Progenitor cell of endocrine pancreas (in vitro differentiated cells): ENCODE results near the gene SPATA2. TPM values are rescaled to one million over a fixed set of nuclear protein-coding genes. Genes with fewer than 3 reads are reported as not detected.

Source experiments
- DNase-seq: peaks from one replicate; pipeline ENCODE4 v3.0.0; 2021; ENCODE audit warnings: low spot score; ENCODE audit not compliant: unreplicated experiment
- H3K27ac Mint-ChIP-seq: 2 replicates; pipeline ENCODE4 v1.8.0; 2021; ENCODE audit warnings: mild to moderate bottlenecking, moderate library complexity, mixed read lengths
- H3K27me3 Mint-ChIP-seq: 2 replicates; pipeline ENCODE4 v1.8.0; 2021; ENCODE audit warnings: mixed read lengths
- H3K36me3 Mint-ChIP-seq: 2 replicates; pipeline ENCODE4 v1.8.0; 2022; ENCODE audit warnings: mixed read lengths; ENCODE audit not compliant: insufficient read depth
- H3K4me1 Mint-ChIP-seq: 2 replicates; pipeline ENCODE4 v1.8.0; 2021; ENCODE audit warnings: low read depth, mixed read lengths
- H3K4me3 Mint-ChIP-seq: 2 replicates; pipeline ENCODE4 v1.8.0; 2021; ENCODE audit warnings: low read depth, mild to moderate bottlenecking, moderate library complexity, mixed read lengths
- H3K9me3 Mint-ChIP-seq: 2 replicates; pipeline ENCODE4 v1.8.0; 2021; ENCODE audit warnings: low read depth, mixed read lengths
- CTCF ChIP-seq: fragments of 200-600 bp; sonication (generic); IDR thresholded peaks from one replicate; pipeline ENCODE4 v1.5.0; 2021; ENCODE audit warnings: antibody characterized with exemption, mild to moderate bottlenecking; ENCODE audit not compliant: unreplicated experiment
- total RNA-seq: library from RNA; stranded (reverse); gene quantifications from 2 replicates; pipeline ENCODE4 v1.2.1, GENCODE V29; 2021

The SPATA2 gene
- total RNA-seq, 1 donor from 2014 or later: 9.5 TPM

- H3K4me3 Mint-ChIP-seq: no peak overlapping the region
- H3K9me3 Mint-ChIP-seq: no peaks in the 10 kb centered on the region
- H3K36me3 Mint-ChIP-seq: peaks cover 1% of the 10 kb centered on the region
- H3K27me3 Mint-ChIP-seq: no peaks in the 10 kb centered on the region
- DNase-seq: no peak
- H3K27ac Mint-ChIP-seq: peak overlapping the region; percentile 52
- peaks cover 24% of the 10 kb centered on the region for H3K4me1 Mint-ChIP-seq
- TF ChIP-seq CTCF: no peak
These were observed 24.6 kb downstream of the SPATA2 start for GRCh38 chr20:49890471-49891361.

GRCh38 chr20:49889935-49890333 lies 25.4 kb downstream of the SPATA2 start:
- no peak overlapping the region for H3K27ac Mint-ChIP-seq
- peak; percentile 37 for TF ChIP-seq CTCF
- no peaks in the 10 kb centered on the region for H3K9me3 Mint-ChIP-seq
- no peak for DNase-seq
- peaks cover 1% of the 10 kb centered on the region for H3K36me3 Mint-ChIP-seq
- H3K4me3 Mint-ChIP-seq: no peak overlapping the region
- no peaks in the 10 kb centered on the region for H3K27me3 Mint-ChIP-seq
- peaks cover 24% of the 10 kb centered on the region for H3K4me1 Mint-ChIP-seq

GRCh38 chr20:49889001-49889934 lies 26.1 kb downstream of the SPATA2 start:
- Mint-ChIP-seq H3K27me3 (no peaks in the 10 kb centered on the region), H3K27ac (no peak overlapping the region), H3K36me3 (peaks cover 1% of the 10 kb centered on the region), H3K9me3 (no peaks in the 10 kb centered on the region), H3K4me3 (no peak overlapping the region), H3K4me1 (peaks cover 24% of the 10 kb centered on the region)
- no peak for TF ChIP-seq CTCF
- DNase-seq: no peak

- peak; percentile 88 for TF ChIP-seq CTCF
- Mint-ChIP-seq H3K27ac (no peak overlapping the region), H3K4me1 (peaks cover 24% of the 10 kb centered on the region), H3K27me3 (no peaks in the 10 kb centered on the region), H3K36me3 (peaks cover 1% of the 10 kb centered on the region), H3K9me3 (no peaks in the 10 kb centered on the region), H3K4me3 (no peak overlapping the region)
- DNase-seq: peak; percentile 49
These were observed 26.9 kb downstream of the SPATA2 start for GRCh38 chr20:49888212-49889000.
